ENCODE results near the gene SMURF1. TPM values are rescaled to one million over a fixed set of nuclear protein-coding genes. Genes with fewer than 3 reads are reported as not detected.
"Not testable (repeated sequence)": the region's sequence is repeated elsewhere in the genome, so short reads cannot be mapped to it uniquely, and the experiment has no call there.

SMURF1 gene
- total RNA-seq, 2 donors from 2014 or later, result 16.9 to 31.3 TPM

- Histone ChIP-seq H3K27ac (no peak overlapping the region), H3K4me1 (peaks cover 62% of the 10 kb centered on the region), H3K4me3 (no peak overlapping the region), H3K27me3 (no peaks in the 10 kb centered on the region), H3K36me3 (replicated peaks in 1 of 2; ENCODE audit: insufficient read depth in 1 of 2, low read depth in 2 of 2) (no peaks in the 10 kb centered on the region), H3K9me3 (no peaks in the 10 kb centered on the region)
- WGBS, 2 donors, result 85 to 86% methylated on average over 11 of the region's 11 CpGs
- no peak for DNase-seq
- TF ChIP-seq, protein P1, sequence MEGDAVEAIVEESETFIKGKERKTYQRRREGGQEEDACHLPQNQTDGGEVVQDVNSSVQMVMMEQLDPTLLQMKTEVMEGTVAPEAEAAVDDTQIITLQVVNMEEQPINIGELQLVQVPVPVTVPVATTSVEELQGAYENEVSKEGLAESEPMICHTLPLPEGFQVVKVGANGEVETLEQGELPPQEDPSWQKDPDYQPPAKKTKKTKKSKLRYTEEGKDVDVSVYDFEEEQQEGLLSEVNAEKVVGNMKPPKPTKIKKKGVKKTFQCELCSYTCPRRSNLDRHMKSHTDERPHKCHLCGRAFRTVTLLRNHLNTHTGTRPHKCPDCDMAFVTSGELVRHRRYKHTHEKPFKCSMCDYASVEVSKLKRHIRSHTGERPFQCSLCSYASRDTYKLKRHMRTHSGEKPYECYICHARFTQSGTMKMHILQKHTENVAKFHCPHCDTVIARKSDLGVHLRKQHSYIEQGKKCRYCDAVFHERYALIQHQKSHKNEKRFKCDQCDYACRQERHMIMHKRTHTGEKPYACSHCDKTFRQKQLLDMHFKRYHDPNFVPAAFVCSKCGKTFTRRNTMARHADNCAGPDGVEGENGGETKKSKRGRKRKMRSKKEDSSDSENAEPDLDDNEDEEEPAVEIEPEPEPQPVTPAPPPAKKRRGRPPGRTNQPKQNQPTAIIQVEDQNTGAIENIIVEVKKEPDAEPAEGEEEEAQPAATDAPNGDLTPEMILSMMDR (IDR thresholded peaks at IDR 0.05), result no peak
- no peak for TF ChIP-seq POLR2A (IDR thresholded peaks at IDR 0.05)
- intact Hi-C loops (cut with DNase I), result no loop called here
- ATAC-seq, result no peak
These were observed 40.9 kb downstream of the SMURF1 start for GRCh38 chr7:99102809-99103690.

DNA sequence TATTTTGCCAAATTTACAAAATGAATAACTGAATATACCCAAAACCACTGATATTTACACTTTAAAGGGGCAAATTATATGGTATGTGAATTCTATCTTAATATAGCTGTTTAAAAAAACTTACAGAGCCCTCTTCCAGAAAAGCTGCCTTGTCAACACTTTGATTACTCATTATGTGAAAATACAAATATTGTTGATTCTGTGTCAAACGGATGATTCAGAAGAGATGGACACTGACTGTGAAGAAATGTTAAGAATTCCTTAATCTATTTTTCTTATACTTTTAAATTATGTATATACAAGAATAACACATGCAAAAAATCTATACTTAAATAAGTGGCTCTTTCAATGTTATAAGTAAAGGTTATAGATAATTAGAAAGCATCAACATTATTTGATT is 41.5 kb downstream of the SMURF1 start:
- H3K27ac ChIP-seq, result no peak overlapping the region
- no peak overlapping the region for H3K4me3 ChIP-seq
- no peaks in the 10 kb centered on the region for H3K36me3 ChIP-seq (replicated peaks in 1 of 2; ENCODE audit: insufficient read depth in 1 of 2, low read depth in 2 of 2)
- no peak for TF ChIP-seq POLR2A (IDR thresholded peaks at IDR 0.05)
- no peaks in the 10 kb centered on the region for H3K27me3 ChIP-seq
- ATAC-seq, result no peak
- no peaks in the 10 kb centered on the region for H3K9me3 ChIP-seq
- WGBS, 2 donors, result 56 to 61% methylated on average over 1 of the region's 1 CpG
- intact Hi-C loops (cut with DNase I), result no loop called here
- no peak for DNase-seq
- H3K4me1 ChIP-seq, result peaks cover 62% of the 10 kb centered on the region

DNA sequence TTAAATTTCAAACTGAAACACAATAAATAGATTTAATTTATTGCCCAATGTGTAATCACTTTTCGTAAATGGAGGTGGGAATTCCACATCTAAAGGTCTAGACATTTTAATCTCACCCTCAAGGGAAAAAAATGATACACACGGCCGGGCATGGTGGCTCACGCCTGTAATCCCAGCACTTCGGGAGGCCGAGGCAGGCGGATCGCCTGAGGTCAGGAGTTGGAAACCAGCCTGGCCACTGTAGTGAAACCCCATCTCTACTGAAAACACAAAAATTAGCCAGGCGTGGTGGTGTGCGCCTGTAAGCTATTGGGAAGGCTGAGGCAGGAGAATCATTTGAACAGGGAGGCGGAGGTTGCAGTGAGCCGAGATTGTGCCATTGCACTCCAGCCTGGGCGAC is 42.4 kb downstream of the SMURF1 start:
- H3K36me3 ChIP-seq (replicated peaks in 1 of 2; ENCODE audit: insufficient read depth in 1 of 2, low read depth in 2 of 2); H3K9me3 ChIP-seq; ATAC-seq; H3K27me3 ChIP-seq; intact Hi-C loops (cut with DNase I); H3K27ac ChIP-seq; H3K4me3 ChIP-seq; DNase-seq: not testable (repeated sequence)
- WGBS, 2 donors, result 83 to 86% methylated on average over 13 of the region's 13 CpGs
- peaks cover 62% of the 10 kb centered on the region for H3K4me1 ChIP-seq

DNA sequence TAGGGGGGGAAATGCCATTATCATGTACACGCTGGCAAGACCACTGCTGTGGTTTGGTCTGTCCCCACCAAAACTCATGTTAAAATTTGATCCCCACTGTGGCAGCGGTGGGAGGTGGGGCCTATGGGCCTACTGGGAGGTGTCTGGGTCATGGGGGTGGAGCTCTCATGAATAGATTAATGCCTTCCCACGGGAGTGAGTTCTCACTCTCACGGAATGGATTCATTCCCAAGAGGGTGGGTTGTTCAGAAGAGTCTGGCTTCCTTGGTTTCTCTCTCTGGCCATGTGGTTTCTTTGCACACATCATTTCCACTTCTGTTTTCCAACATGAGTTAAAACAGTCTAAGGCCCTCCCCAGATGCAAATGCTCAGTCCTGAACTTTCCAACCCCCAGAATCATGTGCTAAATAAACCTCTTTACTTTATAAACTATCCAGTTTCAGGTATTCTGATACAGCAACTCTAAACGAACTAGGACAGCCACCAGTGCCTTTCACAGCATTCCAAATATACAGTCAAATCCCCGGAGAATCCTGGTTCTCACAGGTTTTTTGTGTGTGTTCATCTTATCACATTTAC is 44.3 kb downstream of the SMURF1 start:
- ATAC-seq, result no peak
- intact Hi-C loops (cut with DNase I), result no loop called here
- Histone ChIP-seq H3K27me3 (no peaks in the 10 kb centered on the region), H3K4me1 (peaks cover 64% of the 10 kb centered on the region), H3K4me3 (no peak overlapping the region), H3K36me3 (replicated peaks in 1 of 2; ENCODE audit: insufficient read depth in 1 of 2, low read depth in 2 of 2) (no peaks in the 10 kb centered on the region), H3K27ac (peak overlapping the region; percentile 53 to 97 (median 93)), H3K9me3 (no peaks in the 10 kb centered on the region)
- TF ChIP-seq, protein P1 (IDR thresholded peaks at IDR 0.05), result no peak
- TF ChIP-seq POLR2A (IDR thresholded peaks at IDR 0.05), result no peak
- WGBS, 2 donors, result 45 to 49% methylated on average over 6 of the region's 6 CpGs
- no peak for DNase-seq

DNA sequence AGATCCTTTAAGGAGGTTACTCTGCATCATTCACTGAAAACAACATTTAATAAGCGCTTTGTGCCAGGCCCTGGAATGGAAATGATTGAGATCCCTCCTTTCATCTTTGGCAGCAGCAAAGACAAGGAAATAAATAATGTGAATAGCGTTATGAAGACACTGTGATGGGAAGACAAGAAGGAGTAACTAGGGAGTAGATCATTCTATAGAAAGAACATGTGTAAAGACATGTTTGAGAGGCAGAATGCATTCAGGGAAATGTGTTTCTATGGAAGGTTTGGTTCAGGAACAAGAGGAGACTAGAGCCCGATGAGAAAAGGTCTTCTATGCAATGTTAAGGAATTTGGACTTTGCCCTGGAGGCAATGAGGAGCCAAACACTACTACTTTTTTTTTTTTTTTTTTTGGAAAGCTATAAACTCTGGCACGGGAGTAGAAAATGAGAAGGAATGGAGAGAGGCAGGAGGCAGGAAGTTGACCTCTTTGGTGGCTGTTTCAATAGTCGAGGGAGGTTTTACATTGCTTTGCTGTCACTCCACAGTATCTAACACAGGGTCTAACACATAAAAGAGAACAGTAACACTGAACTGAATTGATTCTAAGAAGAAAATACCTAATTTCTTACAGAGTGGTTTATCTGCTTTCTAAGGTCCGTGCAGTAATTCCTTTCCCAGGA is 44.9 kb downstream of the SMURF1 start:
- Histone ChIP-seq H3K9me3 (no peaks in the 10 kb centered on the region), H3K27me3 (no peaks in the 10 kb centered on the region), H3K27ac (peak overlapping the region; percentile 73 to 97 (median 93)), H3K4me3 (no peak overlapping the region), H3K4me1 (peaks cover 68% of the 10 kb centered on the region), H3K36me3 (replicated peaks in 1 of 2; ENCODE audit: insufficient read depth in 1 of 2, low read depth in 2 of 2) (no peaks in the 10 kb centered on the region)
- DNase-seq (peak in 3 of 4 donors; percentile 40 to 73 (median 53)), ATAC-seq (peak; percentile 77)
- peak in 2 of 3 donors; percentile 36 to 45 for TF ChIP-seq POLR2A (IDR thresholded peaks at IDR 0.05)
- TF ChIP-seq, protein P1 (IDR thresholded peaks at IDR 0.05), result no peak
- 17 to 18% methylated on average over 6 of the region's 6 CpGs for WGBS, 2 donors
- intact Hi-C loops (cut with DNase I), result no loop called here

All from body of pancreas (tissue), 4 donors.